ENCODE results near the gene BACH2. TPM values are rescaled to one million over a fixed set of nuclear protein-coding genes. Genes with fewer than 3 reads are reported as not detected.
A peak's percentile ranks its signal among the peaks of the same experiment; 100 is the strongest.
"Not testable (repeated sequence)": the region's sequence is repeated elsewhere in the genome, so short reads cannot be mapped to it uniquely, and the experiment has no call there.

The BACH2 gene
- total RNA-seq, 1 donor, result 3.6 TPM

GRCh38 chr6:90136176-90136575, 160.5 kb downstream of the BACH2 start:
- Histone ChIP-seq H3K4me3 (ENCODE audit: insufficient read depth, low read length) (peak overlapping the region; percentile 14), H2AFZ (ENCODE audit: low read length) (peak overlapping the region; percentile 5), H3K27ac (ENCODE audit: low read depth, low read length) (peak overlapping the region; percentile 97), H3K79me2 (ENCODE audit: insufficient read depth, low read length) (no peaks in the 10 kb centered on the region), H3K4me2 (ENCODE audit: insufficient read depth, low read length) (peak overlapping the region; percentile 63), H3K9me3 (ENCODE audit: low read depth, low read length) (no peaks in the 10 kb centered on the region), H3K27me3 (ENCODE audit: insufficient read depth, low read length) (no peaks in the 10 kb centered on the region), H3K36me3 (ENCODE audit: insufficient read depth, low read length) (no peaks in the 10 kb centered on the region), H3K4me1 (ENCODE audit: insufficient read depth, low read length) (peaks cover 52% of the 10 kb centered on the region), H4K20me1 (ENCODE audit: insufficient read depth, low read length) (no peaks in the 10 kb centered on the region)
- TF ChIP-seq CTCF (IDR thresholded peaks at IDR 0.05; ENCODE audit: extremely low read depth, low read depth, low read length), result no peak
- no peak for DNase-seq (ENCODE audit: insufficient read length, low spot score, missing footprints)

GRCh38 chr6:90135667-90136066, 161.0 kb downstream of the BACH2 start:
- no peaks in the 10 kb centered on the region for H3K36me3 ChIP-seq (ENCODE audit: insufficient read depth, low read length)
- peak overlapping the region; percentile 97 for H3K27ac ChIP-seq (ENCODE audit: low read depth, low read length)
- peak overlapping the region; percentile 5 for H2AFZ ChIP-seq (ENCODE audit: low read length)
- no peaks in the 10 kb centered on the region for H4K20me1 ChIP-seq (ENCODE audit: insufficient read depth, low read length)
- peaks cover 57% of the 10 kb centered on the region for H3K4me1 ChIP-seq (ENCODE audit: insufficient read depth, low read length)
- H3K9me3 ChIP-seq (ENCODE audit: low read depth, low read length), result no peaks in the 10 kb centered on the region
- H3K4me3 ChIP-seq (ENCODE audit: insufficient read depth, low read length), result peak overlapping the region; percentile 14
- TF ChIP-seq CTCF (IDR thresholded peaks at IDR 0.05; ENCODE audit: extremely low read depth, low read depth, low read length), result no peak
- H3K27me3 ChIP-seq (ENCODE audit: insufficient read depth, low read length), result no peaks in the 10 kb centered on the region
- H3K79me2 ChIP-seq (ENCODE audit: insufficient read depth, low read length), result no peaks in the 10 kb centered on the region
- peak; percentile 88 for DNase-seq (ENCODE audit: insufficient read length, low spot score, missing footprints)
- H3K4me2 ChIP-seq (ENCODE audit: insufficient read depth, low read length), result peak overlapping the region; percentile 63

- H3K4me3 ChIP-seq (ENCODE audit: insufficient read depth, low read length); H3K9me3 ChIP-seq (ENCODE audit: low read depth, low read length); H3K79me2 ChIP-seq (ENCODE audit: insufficient read depth, low read length): not testable (repeated sequence)
Measured at GRCh38 chr6:90133664-90134063, 163.0 kb downstream of the BACH2 start.

GRCh38 chr6:90131614-90132423, 164.8 kb downstream of the BACH2 start:
- H3K4me2 ChIP-seq (ENCODE audit: insufficient read depth, low read length), result peak overlapping the region; percentile 8
- peak; percentile 66 for DNase-seq (ENCODE audit: insufficient read length, low spot score, missing footprints)
- H4K20me1 ChIP-seq (ENCODE audit: insufficient read depth, low read length), result no peaks in the 10 kb centered on the region
- H3K36me3 ChIP-seq (ENCODE audit: insufficient read depth, low read length), result no peaks in the 10 kb centered on the region
- H3K27me3 ChIP-seq (ENCODE audit: insufficient read depth, low read length), result no peaks in the 10 kb centered on the region
- H2AFZ ChIP-seq (ENCODE audit: low read length), result no peak overlapping the region
- peaks cover 43% of the 10 kb centered on the region for H3K4me1 ChIP-seq (ENCODE audit: insufficient read depth, low read length)
- no peaks in the 10 kb centered on the region for H3K9me3 ChIP-seq (ENCODE audit: low read depth, low read length)
- TF ChIP-seq CTCF (IDR thresholded peaks at IDR 0.05; ENCODE audit: extremely low read depth, low read depth, low read length), result no peak
- H3K4me3 ChIP-seq (ENCODE audit: insufficient read depth, low read length), result no peak overlapping the region
- peak overlapping the region; percentile 77 for H3K27ac ChIP-seq (ENCODE audit: low read depth, low read length)
- H3K79me2 ChIP-seq (ENCODE audit: insufficient read depth, low read length), result no peaks in the 10 kb centered on the region

More at GRCh38 chr6:90133664-90134063, 163.0 kb downstream of the BACH2 start:
- H3K27me3 ChIP-seq (ENCODE audit: insufficient read depth, low read length); DNase-seq (ENCODE audit: insufficient read length, low spot score, missing footprints); H4K20me1 ChIP-seq (ENCODE audit: insufficient read depth, low read length); H3K27ac ChIP-seq (ENCODE audit: low read depth, low read length); H3K36me3 ChIP-seq (ENCODE audit: insufficient read depth, low read length); H3K4me2 ChIP-seq (ENCODE audit: insufficient read depth, low read length); H2AFZ ChIP-seq (ENCODE audit: low read length): not testable (repeated sequence)
- peaks cover 58% of the 10 kb centered on the region for H3K4me1 ChIP-seq (ENCODE audit: insufficient read depth, low read length)
